Measurements from ENCODE around the gene ASB10. TPM values are rescaled to one million over a fixed set of nuclear protein-coding genes. Genes with fewer than 3 reads are reported as not detected.

Gene ASB10
- total RNA-seq, 1 donor from 2014 or later, result not detected

DNA sequence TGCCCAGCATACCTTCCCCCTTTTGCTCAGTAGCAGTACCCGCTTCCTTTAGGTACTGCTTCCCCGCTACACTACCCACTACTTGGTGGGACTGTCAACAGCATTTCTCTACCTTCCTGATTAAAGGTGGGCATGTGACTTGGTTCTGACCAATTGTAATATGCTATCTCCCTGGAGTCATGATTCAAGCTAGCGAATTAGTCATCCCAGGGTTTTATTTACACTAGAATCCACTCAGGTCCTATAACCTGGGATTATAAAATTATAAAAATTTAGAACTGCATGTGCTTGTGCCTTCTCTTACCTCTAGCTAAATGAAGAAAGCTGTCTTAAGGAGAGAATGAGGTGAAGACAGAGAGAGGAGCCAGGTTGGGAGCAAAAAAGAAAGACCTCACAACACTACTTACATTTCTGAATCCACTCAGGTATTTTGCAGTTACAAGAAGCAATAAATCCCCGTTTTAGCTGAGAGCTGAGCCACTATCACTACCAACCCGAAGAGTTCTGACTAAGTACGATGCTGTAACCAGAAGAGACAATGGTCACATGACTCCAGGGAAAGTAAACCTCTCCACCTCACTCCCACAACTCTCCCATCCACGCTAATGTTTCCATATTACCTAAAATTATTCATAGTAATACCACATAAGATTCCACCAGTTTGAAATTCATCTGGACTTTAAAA, 29.3 kb downstream of the ASB10 start:
- TF ChIP-seq, protein P1, sequence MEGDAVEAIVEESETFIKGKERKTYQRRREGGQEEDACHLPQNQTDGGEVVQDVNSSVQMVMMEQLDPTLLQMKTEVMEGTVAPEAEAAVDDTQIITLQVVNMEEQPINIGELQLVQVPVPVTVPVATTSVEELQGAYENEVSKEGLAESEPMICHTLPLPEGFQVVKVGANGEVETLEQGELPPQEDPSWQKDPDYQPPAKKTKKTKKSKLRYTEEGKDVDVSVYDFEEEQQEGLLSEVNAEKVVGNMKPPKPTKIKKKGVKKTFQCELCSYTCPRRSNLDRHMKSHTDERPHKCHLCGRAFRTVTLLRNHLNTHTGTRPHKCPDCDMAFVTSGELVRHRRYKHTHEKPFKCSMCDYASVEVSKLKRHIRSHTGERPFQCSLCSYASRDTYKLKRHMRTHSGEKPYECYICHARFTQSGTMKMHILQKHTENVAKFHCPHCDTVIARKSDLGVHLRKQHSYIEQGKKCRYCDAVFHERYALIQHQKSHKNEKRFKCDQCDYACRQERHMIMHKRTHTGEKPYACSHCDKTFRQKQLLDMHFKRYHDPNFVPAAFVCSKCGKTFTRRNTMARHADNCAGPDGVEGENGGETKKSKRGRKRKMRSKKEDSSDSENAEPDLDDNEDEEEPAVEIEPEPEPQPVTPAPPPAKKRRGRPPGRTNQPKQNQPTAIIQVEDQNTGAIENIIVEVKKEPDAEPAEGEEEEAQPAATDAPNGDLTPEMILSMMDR (IDR thresholded peaks at IDR 0.05; ENCODE audit: unreplicated experiment), result no peak
- DNase-seq (ENCODE audit: low spot score, unreplicated experiment), result no peak
- Mint-ChIP-seq H3K4me3 (ENCODE audit: low read depth) (no peak overlapping the region), H3K9me3 (ENCODE audit: low read depth) (no peaks in the 10 kb centered on the region), H3K4me1 (ENCODE audit: low read depth) (peaks cover 2% of the 10 kb centered on the region), H3K27me3 (peaks cover 34% of the 10 kb centered on the region), H3K27ac (no peak overlapping the region), H3K36me3 (ENCODE audit: insufficient read depth) (no peaks in the 10 kb centered on the region)

GRCh38 chr7:151152643-151153513, 34.2 kb downstream of the ASB10 start:
- Mint-ChIP-seq H3K4me3 (ENCODE audit: low read depth) (no peak overlapping the region), H3K9me3 (ENCODE audit: low read depth) (no peaks in the 10 kb centered on the region), H3K4me1 (ENCODE audit: low read depth) (peaks cover 2% of the 10 kb centered on the region), H3K27me3 (peaks cover 40% of the 10 kb centered on the region), H3K36me3 (ENCODE audit: insufficient read depth) (no peaks in the 10 kb centered on the region), H3K27ac (no peak overlapping the region)
- TF ChIP-seq, protein P1 (IDR thresholded peaks at IDR 0.05; ENCODE audit: unreplicated experiment), result peak; percentile 32
- no peak for DNase-seq (ENCODE audit: low spot score, unreplicated experiment)

GRCh38 chr7:151150388-151150787, 36.7 kb downstream of the ASB10 start:
- H3K27me3 Mint-ChIP-seq, result peaks cover 22% of the 10 kb centered on the region
- H3K4me3 Mint-ChIP-seq (ENCODE audit: low read depth), result no peak overlapping the region
- no peaks in the 10 kb centered on the region for H3K4me1 Mint-ChIP-seq (ENCODE audit: low read depth)
- no peaks in the 10 kb centered on the region for H3K9me3 Mint-ChIP-seq (ENCODE audit: low read depth)
- H3K36me3 Mint-ChIP-seq (ENCODE audit: insufficient read depth), result no peaks in the 10 kb centered on the region
- TF ChIP-seq, protein P1 (IDR thresholded peaks at IDR 0.05; ENCODE audit: unreplicated experiment), result no peak
- H3K27ac Mint-ChIP-seq, result no peak overlapping the region
- no peak for DNase-seq (ENCODE audit: low spot score, unreplicated experiment)

DNA sequence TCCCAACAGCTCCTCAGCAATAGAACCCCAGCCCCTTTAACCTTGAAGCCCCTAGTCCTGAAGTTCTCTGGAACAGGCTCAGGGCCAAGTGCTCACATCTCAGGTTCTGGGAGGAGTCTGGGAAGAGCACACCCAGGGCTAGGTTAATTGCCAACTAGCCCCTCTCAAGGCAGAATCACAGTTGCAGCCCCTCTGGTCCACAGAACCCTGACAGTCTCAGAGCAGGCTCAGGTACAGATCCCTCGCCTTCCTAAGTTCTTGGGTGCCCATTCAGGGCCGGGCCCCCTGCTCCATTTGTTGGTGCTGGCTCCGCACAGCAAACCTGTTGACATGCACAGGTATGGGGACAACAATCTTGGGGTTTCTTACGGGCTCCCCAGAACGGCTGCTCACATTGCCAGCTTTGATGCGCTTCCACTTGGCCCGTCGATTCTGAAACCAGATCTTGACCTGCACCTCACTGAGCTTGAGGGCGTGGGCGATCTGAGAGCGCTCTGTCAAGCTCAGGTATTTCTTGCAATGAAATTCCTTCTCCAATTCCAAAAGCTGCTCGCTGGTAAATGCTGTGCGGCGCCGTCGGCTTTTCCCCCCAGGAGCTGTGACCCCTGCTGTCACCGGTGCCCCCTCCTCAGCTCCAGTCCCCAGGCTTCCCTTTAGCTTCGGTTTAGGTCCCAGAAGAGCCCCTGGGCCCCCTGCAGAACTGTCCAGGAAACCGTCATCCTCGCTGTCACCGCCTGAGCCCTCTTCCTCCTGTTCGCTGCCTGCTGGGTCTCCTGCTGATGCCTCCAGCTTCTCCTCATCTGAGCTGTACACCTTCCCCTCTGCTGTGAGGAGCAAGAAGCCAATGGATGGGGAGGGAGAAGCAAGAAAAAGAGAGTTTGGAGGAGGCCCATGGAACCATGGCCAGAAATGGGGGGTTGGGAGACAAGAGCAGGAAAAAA, 38.5 kb downstream of the ASB10 start:
- H3K27ac Mint-ChIP-seq, result no peak overlapping the region
- TF ChIP-seq, protein P1 (IDR thresholded peaks at IDR 0.05; ENCODE audit: unreplicated experiment), result no peak
- DNase-seq (ENCODE audit: low spot score, unreplicated experiment), result no peak
- H3K4me3 Mint-ChIP-seq (ENCODE audit: low read depth), result no peak overlapping the region
- no peaks in the 10 kb centered on the region for H3K9me3 Mint-ChIP-seq (ENCODE audit: low read depth)
- H3K36me3 Mint-ChIP-seq (ENCODE audit: insufficient read depth), result peaks cover 5% of the 10 kb centered on the region
- H3K4me1 Mint-ChIP-seq (ENCODE audit: low read depth), result peaks cover 6% of the 10 kb centered on the region
- H3K27me3 Mint-ChIP-seq, result peaks cover 14% of the 10 kb centered on the region

DNA sequence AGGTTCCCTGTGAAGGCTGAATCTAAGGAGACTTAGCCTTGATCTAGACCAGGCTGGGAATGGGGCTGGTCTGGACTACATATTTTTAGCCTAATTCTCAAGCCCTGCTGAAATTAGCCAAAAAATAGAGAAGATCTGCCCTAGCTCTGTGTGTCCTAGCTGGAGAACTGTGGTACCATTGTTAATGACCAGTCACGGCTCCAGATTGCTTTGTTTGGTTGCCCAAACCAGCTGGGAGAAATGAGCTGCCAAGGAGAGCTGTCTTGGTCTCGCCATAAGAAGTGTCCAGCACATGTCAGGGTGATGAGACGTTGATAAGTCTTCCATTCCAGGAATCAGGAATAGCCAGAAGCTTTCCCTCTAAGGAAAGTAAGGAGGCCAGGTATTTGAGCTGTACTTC, 40.3 kb downstream of the ASB10 start:
- TF ChIP-seq, protein P1 (IDR thresholded peaks at IDR 0.05; ENCODE audit: unreplicated experiment), result no peak
- Mint-ChIP-seq H3K27ac (peak overlapping the region; percentile 6), H3K4me1 (ENCODE audit: low read depth) (peaks cover 24% of the 10 kb centered on the region), H3K36me3 (ENCODE audit: insufficient read depth) (peaks cover 8% of the 10 kb centered on the region), H3K27me3 (peaks cover 14% of the 10 kb centered on the region), H3K4me3 (ENCODE audit: low read depth) (no peak overlapping the region), H3K9me3 (ENCODE audit: low read depth) (no peaks in the 10 kb centered on the region)
- DNase-seq (ENCODE audit: low spot score, unreplicated experiment), result no peak

Data from progenitor cell of endocrine pancreas (in vitro differentiated cells).